Stimulated activated CD8-positive, alpha-beta memory T cell treated with anti-CD3 and anti-CD28 coated beads, Interleukin-7, amount 100 ng/mL, for 4 hours (primary cell): ENCODE results near the gene COP1.

ENCODE experiments used
- DNase-seq, 2 donors: peaks; one replicate each; pipeline ENCODE4 v3.0.0-alpha.2; 2020; ENCODE audit warnings: low read depth in 2 of 2

Gene COP1

GRCh38 chr1:175968486-175969172, 238.5 kb downstream of the COP1 start:
- DNase-seq, result no peak

GRCh38 chr1:175963740-175964139, 243.3 kb downstream of the COP1 start:
- DNase-seq, result no peak

GRCh38 chr1:175960169-175960568, 246.9 kb downstream of the COP1 start:
- DNase-seq, result no peak

- DNase-seq, result no peak
These were observed 255.5 kb downstream of the COP1 start for GRCh38 chr1:175951627-175952026.

GRCh38 chr1:175947771-175948170, 259.3 kb downstream of the COP1 start:
- DNase-seq, result no peak

GRCh38 chr1:175944591-175944990, 262.5 kb downstream of the COP1 start:
- no peak for DNase-seq

GRCh38 chr1:175941164-175941563, 265.9 kb downstream of the COP1 start:
- DNase-seq, result no peak

GRCh38 chr1:175936736-175937135, 270.4 kb downstream of the COP1 start:
- no peak for DNase-seq

- no peak for DNase-seq
These were observed 271.4 kb downstream of the COP1 start for GRCh38 chr1:175935566-175936115.

GRCh38 chr1:175935166-175935565, 271.9 kb downstream of the COP1 start:
- DNase-seq, result no peak

- no peak for DNase-seq
These were observed 273.3 kb downstream of the COP1 start for GRCh38 chr1:175933801-175934200.

GRCh38 chr1:175927944-175928343, 279.1 kb downstream of the COP1 start:
- no peak for DNase-seq

- DNase-seq, result no peak
These were observed 284.7 kb downstream of the COP1 start for GRCh38 chr1:175922254-175922881.

GRCh38 chr1:175920381-175920780, 286.7 kb downstream of the COP1 start:
- DNase-seq, result no peak

GRCh38 chr1:175919001-175919400, 288.1 kb downstream of the COP1 start:
- DNase-seq, result no peak

- no peak for DNase-seq
These were observed 288.7 kb downstream of the COP1 start for GRCh38 chr1:175918364-175918801.

- no peak for DNase-seq
These were observed 293.0 kb downstream of the COP1 start for GRCh38 chr1:175914115-175914514.

- DNase-seq, result no peak
These were observed 295.9 kb downstream of the COP1 start for GRCh38 chr1:175911138-175911537.

- no peak for DNase-seq
These were observed 300.7 kb downstream of the COP1 start for GRCh38 chr1:175906370-175906769.

GRCh38 chr1:175904808-175905207, 302.3 kb downstream of the COP1 start:
- no peak for DNase-seq

GRCh38 chr1:175902281-175902680, 304.8 kb downstream of the COP1 start:
- DNase-seq, result no peak

GRCh38 chr1:175901076-175901836, 305.8 kb downstream of the COP1 start:
- no peak for DNase-seq

- DNase-seq, result no peak
These were observed 306.9 kb downstream of the COP1 start for GRCh38 chr1:175900171-175900570.
